Adrenal gland (tissue), 5 donors: ENCODE data around the gene EMC6.

Experiments used
- POLR2A ChIP-seq, 2 donors: fragments of 450-650 bp; IDR thresholded peaks; one replicate each; pipeline ENCODE4 v1.6.1; 2017; ENCODE audit warnings: antibody characterized with exemption in 2 of 2, mild to moderate bottlenecking in 2 of 2, moderate library complexity in 1 of 2
- TF ChIP-seq, protein P1 (sequence below), 6 experiments: fragments of 450-650 bp in 4 of 6; fragments of 200-600 bp in 2 of 6; sonication (generic) in 1 of 6; IDR thresholded peaks; 1 replicate in 5 of 6; 2 replicates in 1 of 6; pipeline versions ENCODE4 v1.5.1 to v1.8.0; 2016 to 2021; ENCODE audit warnings: antibody characterized with exemption in 6 of 6, mild to moderate bottlenecking in 2 of 6, moderate library complexity in 1 of 6
- donor health status: DM: no; HTN: no; CAD: no.

DNA sequence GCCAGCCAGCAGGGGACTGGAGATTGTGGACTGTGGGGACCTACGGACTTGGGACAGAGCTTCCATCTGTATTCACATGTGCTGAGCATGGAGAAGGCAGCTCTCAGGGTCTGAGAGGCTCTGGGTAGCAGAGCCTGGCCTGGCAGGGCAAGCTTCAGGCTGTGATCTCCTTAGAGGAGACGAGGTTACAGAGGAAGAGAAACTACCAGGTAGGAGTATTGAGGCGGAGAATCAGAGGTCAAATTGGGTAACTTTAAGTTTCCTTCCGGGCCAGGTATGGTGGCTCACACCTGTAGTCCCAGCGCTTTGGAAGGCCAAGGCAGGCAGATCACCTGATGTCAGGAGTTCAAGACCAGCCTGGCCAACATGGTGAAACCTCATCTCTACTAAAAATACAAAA is 23.3 kb upstream of the EMC6 start:
- TF ChIP-seq POLR2A (IDR thresholded peaks at IDR 0.05), result no peak
- TF ChIP-seq, protein P1, sequence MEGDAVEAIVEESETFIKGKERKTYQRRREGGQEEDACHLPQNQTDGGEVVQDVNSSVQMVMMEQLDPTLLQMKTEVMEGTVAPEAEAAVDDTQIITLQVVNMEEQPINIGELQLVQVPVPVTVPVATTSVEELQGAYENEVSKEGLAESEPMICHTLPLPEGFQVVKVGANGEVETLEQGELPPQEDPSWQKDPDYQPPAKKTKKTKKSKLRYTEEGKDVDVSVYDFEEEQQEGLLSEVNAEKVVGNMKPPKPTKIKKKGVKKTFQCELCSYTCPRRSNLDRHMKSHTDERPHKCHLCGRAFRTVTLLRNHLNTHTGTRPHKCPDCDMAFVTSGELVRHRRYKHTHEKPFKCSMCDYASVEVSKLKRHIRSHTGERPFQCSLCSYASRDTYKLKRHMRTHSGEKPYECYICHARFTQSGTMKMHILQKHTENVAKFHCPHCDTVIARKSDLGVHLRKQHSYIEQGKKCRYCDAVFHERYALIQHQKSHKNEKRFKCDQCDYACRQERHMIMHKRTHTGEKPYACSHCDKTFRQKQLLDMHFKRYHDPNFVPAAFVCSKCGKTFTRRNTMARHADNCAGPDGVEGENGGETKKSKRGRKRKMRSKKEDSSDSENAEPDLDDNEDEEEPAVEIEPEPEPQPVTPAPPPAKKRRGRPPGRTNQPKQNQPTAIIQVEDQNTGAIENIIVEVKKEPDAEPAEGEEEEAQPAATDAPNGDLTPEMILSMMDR (IDR thresholded peaks at IDR 0.05), result no peak
